ENCODE data around the gene MIEF1. TPM values are rescaled to one million over a fixed set of nuclear protein-coding genes. Genes with fewer than 3 reads are reported as not detected.
A peak's percentile ranks its signal among the peaks of the same experiment; 100 is the strongest.

Gene MIEF1
- total RNA-seq, 6 experiments from 2014 or later = 26.4 to 32.8 (median 28.7) TPM

DNA sequence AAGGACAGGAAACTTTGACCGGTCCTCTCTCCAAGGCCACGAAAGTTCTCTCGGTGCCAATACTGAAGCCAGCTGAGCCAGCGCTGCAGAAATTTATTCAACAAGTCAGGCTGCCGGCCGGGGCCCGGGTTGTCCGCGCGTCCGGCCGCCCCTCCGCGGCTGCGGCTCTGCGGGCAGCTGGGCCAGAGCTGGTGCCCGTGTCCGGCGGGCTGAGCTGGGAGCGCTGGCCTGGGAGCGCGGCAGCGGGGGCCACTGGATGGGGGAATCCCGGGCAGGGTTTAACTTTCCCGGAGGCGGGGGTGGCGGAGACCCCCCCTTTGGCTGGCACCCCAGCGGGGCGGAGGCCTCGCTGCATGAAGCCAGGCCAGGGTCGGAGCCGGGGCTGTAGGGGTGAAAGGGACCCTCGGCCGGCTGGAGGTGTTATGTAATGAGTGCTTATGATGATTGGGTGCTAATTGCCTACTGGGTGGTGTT is 56.2 kb downstream of the MIEF1 start:
- H3K4me3 Mint-ChIP-seq = no peak overlapping the region

DNA sequence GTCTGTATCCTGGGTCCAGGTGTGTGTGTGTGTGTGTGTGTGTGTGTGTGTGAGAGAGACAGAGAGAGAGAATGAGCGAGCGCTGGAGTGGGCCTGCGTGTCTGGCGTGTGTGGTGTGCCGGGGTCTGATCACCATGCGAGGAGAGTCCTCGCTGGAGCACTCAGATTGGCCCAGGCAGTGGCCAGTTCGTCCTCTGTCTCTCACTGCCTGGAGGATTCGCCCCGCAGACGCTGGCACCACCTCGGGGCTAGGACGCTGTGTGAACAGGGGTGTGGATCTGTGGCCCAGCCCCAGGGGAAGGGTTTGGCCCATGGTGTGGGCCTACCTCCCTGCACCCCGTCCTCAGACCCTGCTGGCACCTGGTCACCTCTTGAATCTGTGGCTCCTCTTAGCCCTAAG is 56.9 kb downstream of the MIEF1 start:
- no peaks in the 10 kb centered on the region; the same call in 1 of the 2 replicates for H3K4me1 Mint-ChIP-seq (ENCODE audit: low read depth)
- H3K9me3 Mint-ChIP-seq = no peaks in the 10 kb centered on the region
- DNase-seq = no peak
- peaks cover 33% of the 10 kb centered on the region for H3K27me3 Mint-ChIP-seq (ENCODE audit: insufficient read depth)
- no peak overlapping the region for H3K4me3 Mint-ChIP-seq
- no peak overlapping the region for H3K27ac Mint-ChIP-seq
- no peaks in the 10 kb centered on the region for H3K36me3 Mint-ChIP-seq (ENCODE audit: low read depth)
- no peak for TF ChIP-seq CTCF (IDR thresholded peaks at IDR 0.05)

More for the DNA sequence above, 56.2 kb downstream of the MIEF1 start:
- no peak for DNase-seq
- Mint-ChIP-seq H3K27ac (no peak overlapping the region), H3K36me3 (ENCODE audit: low read depth) (no peaks in the 10 kb centered on the region), H3K4me1 (ENCODE audit: low read depth) (no peaks in the 10 kb centered on the region; the same call in 1 of the 2 replicates), H3K9me3 (no peaks in the 10 kb centered on the region), H3K27me3 (ENCODE audit: insufficient read depth) (peaks cover 33% of the 10 kb centered on the region)
- TF ChIP-seq CTCF (IDR thresholded peaks at IDR 0.05) = no peak

DNA sequence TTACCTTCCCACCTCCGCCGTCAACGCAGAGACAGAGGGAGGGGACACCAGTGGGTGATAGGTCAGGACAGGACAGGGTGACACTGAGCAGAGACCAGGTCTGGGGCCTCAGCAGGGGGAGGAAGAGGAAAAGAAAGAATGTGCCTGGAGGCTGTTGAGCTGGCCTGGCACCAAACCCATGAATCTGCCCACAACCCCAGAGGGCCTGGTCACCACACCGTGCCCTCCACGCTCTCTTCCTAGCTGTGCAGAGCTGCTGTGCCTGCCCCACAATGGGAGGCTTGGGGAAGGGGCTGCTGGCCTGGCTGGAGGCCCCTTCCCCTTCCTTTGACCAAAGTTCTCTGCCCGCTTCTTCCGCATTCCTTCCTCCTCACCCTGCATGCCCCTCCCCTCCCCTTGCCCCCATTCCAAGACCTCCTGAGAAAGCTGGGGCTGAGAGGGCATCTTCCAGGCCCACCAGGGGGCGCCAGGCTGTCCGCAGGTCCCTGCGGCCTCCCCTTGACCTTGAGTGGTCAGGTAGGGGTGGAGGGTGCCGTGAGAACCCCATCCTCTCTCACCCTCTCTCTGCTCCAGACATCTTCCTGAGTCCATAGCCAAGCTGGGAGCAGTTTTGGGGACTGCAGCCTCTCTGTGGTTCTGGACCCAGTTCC is 57.5 kb downstream of the MIEF1 start:
- H3K27me3 Mint-ChIP-seq (ENCODE audit: insufficient read depth) = peaks cover 26% of the 10 kb centered on the region

DNA sequence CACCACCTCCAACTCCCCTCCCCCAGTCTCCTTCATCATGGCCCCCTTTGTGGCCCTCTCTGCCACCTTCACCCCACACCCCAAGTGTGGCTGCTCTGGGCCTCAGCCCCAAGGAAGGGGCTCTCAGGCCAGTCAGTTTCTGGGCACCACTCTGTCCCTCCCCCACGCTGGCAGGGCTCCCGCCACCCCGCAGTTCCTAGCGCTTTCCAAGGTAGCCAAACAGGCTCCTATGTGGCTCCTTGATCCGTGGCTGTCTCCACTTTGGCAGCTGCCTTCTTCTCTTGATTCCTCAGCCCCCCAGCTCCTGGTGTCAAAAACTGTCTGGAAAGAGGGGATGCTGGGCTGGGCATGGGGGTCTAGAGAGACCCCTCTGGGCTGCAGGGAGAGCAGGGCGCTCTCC is 58.0 kb downstream of the MIEF1 start:
- Mint-ChIP-seq H3K9me3 (no peaks in the 10 kb centered on the region), H3K27me3 (ENCODE audit: insufficient read depth) (peaks cover 26% of the 10 kb centered on the region), H3K4me3 (no peak overlapping the region), H3K27ac (no peak overlapping the region), H3K36me3 (ENCODE audit: low read depth) (no peaks in the 10 kb centered on the region), H3K4me1 (ENCODE audit: low read depth) (no peaks in the 10 kb centered on the region; the same call in 1 of the 2 replicates)
- no peak; the same call in 1 of the 2 replicates for TF ChIP-seq CTCF (IDR thresholded peaks at IDR 0.05)
- DNase-seq = no peak

More for the DNA sequence above, 57.5 kb downstream of the MIEF1 start:
- no peaks in the 10 kb centered on the region for H3K9me3 Mint-ChIP-seq
- DNase-seq = peak; percentile 27
- H3K27ac Mint-ChIP-seq = no peak overlapping the region
- no peak overlapping the region for H3K4me3 Mint-ChIP-seq
- no peaks in the 10 kb centered on the region for H3K36me3 Mint-ChIP-seq (ENCODE audit: low read depth)
- TF ChIP-seq CTCF (IDR thresholded peaks at IDR 0.05) = peak; percentile 72
- no peaks in the 10 kb centered on the region; the same call in 1 of the 2 replicates for H3K4me1 Mint-ChIP-seq (ENCODE audit: low read depth)

DNA sequence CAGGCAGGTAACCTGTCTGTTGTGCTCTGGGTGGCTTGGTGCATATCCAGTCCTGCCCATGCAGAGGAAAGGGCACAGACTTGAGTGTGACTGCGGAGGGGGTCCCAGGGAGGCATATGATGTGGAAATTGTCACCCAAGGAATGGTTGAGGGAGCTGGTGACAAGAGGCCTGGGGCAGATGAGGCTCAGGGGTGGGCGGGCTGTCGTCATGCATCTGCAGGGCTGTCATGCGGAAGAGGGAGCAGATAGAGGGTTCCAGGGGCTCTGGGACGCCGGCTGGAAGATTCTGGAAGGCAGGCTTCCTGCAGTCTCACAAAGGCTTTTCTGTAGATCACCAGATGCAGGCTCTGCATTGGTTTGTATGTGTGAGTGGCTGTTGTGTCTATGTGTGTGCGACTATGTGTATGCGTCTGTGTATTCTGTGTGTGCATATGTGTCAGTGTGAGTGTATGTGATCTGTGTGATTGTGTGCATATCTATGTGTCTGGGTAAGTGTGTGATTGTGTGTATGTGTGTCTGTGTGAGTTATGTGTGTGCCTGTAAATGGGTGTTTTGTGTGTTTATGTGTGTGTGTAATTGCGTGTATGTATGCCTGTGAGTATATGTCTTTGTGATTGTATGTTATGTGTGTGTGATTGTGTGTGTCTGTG is 60.9 kb downstream of the MIEF1 start:
- H3K27ac Mint-ChIP-seq = no peak overlapping the region
- TF ChIP-seq CTCF (IDR thresholded peaks at IDR 0.05) = no peak
- DNase-seq = no peak
- no peaks in the 10 kb centered on the region; the same call in 1 of the 2 replicates for H3K4me1 Mint-ChIP-seq (ENCODE audit: low read depth)
- H3K27me3 Mint-ChIP-seq (ENCODE audit: insufficient read depth) = peaks cover 22% of the 10 kb centered on the region
- H3K36me3 Mint-ChIP-seq (ENCODE audit: low read depth) = no peaks in the 10 kb centered on the region
- H3K4me3 Mint-ChIP-seq = no peak overlapping the region
- H3K9me3 Mint-ChIP-seq = peaks cover 8% of the 10 kb centered on the region
